MCF 10A (cell line): ENCODE results near the gene FILIP1L. TPM values are rescaled to one million over a fixed set of nuclear protein-coding genes. Genes with fewer than 3 reads are reported as not detected.

Experiments used
- BruUV-seq: library from RNA; stranded (reverse); fragments of 400-500 nt; replicated peaks from 2 replicates; lab custom pipeline; 2021; lab: Mats Ljungman, UMichigan
- CTCF ChIA-PET: fragments of 300-600 bp; sonication (Branson Sonifier 250); formaldehyde crosslinking; extraction: SDS; loops from one replicate; lab custom pipeline; 2021; ENCODE audit warnings: antibody characterized with exemption, inconsistent platforms; lab: Yijun Ruan, JAX
- POLR2A ChIA-PET: fragments of 300-600, 350-650 bp; sonication (Branson Sonifier 250); formaldehyde crosslinking; extraction: SDS; loops from one replicate; lab custom pipeline; 2020; ENCODE audit warnings: antibody characterized with exemption, inconsistent platforms; lab: Yijun Ruan, JAX
- DNase-seq: peaks from one replicate; pipeline ENCODE4 v3.0.0-alpha.2; 2018; ENCODE audit not compliant: unreplicated experiment
- H3K27ac Mint-ChIP-seq: one replicate; pipeline ENCODE4 v1.8.0; 2022; ENCODE audit warnings: mild to moderate bottlenecking, low read depth, mixed read lengths; ENCODE audit not compliant: unreplicated experiment
- H3K27me3 Mint-ChIP-seq: one replicate; pipeline ENCODE4 v1.8.0; 2022; ENCODE audit warnings: mixed read lengths; ENCODE audit not compliant: insufficient read depth, unreplicated experiment
- H3K36me3 Mint-ChIP-seq: one replicate; pipeline ENCODE4 v1.8.0; 2022; ENCODE audit warnings: mild to moderate bottlenecking, moderate library complexity, mixed read lengths; ENCODE audit not compliant: insufficient read depth, unreplicated experiment
- H3K4me1 Mint-ChIP-seq: one replicate; pipeline ENCODE4 v1.8.0; 2022; ENCODE audit warnings: mixed read lengths; ENCODE audit not compliant: insufficient read depth, unreplicated experiment
- H3K4me3 Mint-ChIP-seq: one replicate; pipeline ENCODE4 v1.8.0; 2022; ENCODE audit warnings: mild to moderate bottlenecking, moderate library complexity, mixed read lengths; ENCODE audit not compliant: unreplicated experiment
- H3K9me3 Mint-ChIP-seq: one replicate; pipeline ENCODE4 v1.8.0; 2022; ENCODE audit warnings: mixed read lengths; ENCODE audit not compliant: unreplicated experiment
- CTCF ChIP-seq: fragments of 200-600 bp; IDR thresholded peaks from one replicate; pipeline ENCODE4 v1.8.0; 2022; ENCODE audit warnings: antibody characterized with exemption, mild to moderate bottlenecking; ENCODE audit not compliant: unreplicated experiment
- intact Hi-C: fragments of 100-400 bp; cut with micrococcal nuclease; formaldehyde crosslinking; loops from 2 replicates; pipeline ENCODE4 v1.14.1; 2022
- total RNA-seq: library from RNA; stranded (reverse); gene quantifications from 2 replicates; pipeline ENCODE4 v1.2.3, GENCODE V29; 2022

The FILIP1L gene
- total RNA-seq, 1 experiment from 2014 or later = 2.4 TPM

DNA sequence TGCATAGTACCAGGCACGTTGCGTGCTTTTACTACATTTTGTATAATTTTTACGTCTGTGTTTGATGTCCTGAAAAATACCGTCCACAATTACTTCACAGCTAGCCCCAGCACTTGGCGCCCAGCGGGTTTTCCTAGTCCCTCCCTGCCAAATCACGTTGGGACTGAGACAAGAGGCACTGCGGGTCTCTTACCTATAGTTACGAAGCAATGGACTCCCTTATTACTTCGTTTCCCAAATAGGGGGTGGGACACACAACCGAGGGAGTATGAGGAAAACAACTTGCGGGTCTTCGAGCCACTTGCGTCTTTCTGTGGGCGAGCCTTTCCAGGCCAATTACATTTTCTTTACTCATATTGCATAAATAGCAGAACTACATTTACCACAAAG is 297.3 kb downstream of the FILIP1L start:
- peak overlapping the region; percentile 95 for H3K4me3 Mint-ChIP-seq
- intact Hi-C loops = no loop called here
- H3K27ac Mint-ChIP-seq = peak overlapping the region; percentile 99
- peaks cover 10% of the 10 kb centered on the region for H3K36me3 Mint-ChIP-seq
- DNase-seq = no peak
- H3K9me3 Mint-ChIP-seq = no peaks in the 10 kb centered on the region
- TF ChIP-seq CTCF = no peak
- peaks cover 18% of the 10 kb centered on the region for H3K4me1 Mint-ChIP-seq
- ChIA-PET POLR2A (interaction anchor here (0.6 to 2.1 kb wide), 9 partner anchors 9 to 1927 kb away, joined by 3 to 11 read pairs (median 4); partner anchors contain the start of gene TBC1D23), CTCF (interaction anchor here (0.6 to 1.5 kb wide), 5 partner anchors 14 to 800 kb away, joined by 3 to 5 read pairs (median 4); no protein-coding TSS in a partner anchor)
- H3K27me3 Mint-ChIP-seq = no peaks in the 10 kb centered on the region
- TSS peak; percentile 89 for BruUV-seq

GRCh38 chr3:99810403-99810802 is 303.9 kb downstream of the FILIP1L start:
- POLR2A ChIA-PET = interaction anchor here (0.7 kb wide), 1 partner anchor 1061 kb away, joined by 3 read pairs; no protein-coding TSS in a partner anchor
- no peaks in the 10 kb centered on the region for H3K27me3 Mint-ChIP-seq
- H3K4me1 Mint-ChIP-seq = peaks cover 2% of the 10 kb centered on the region

GRCh38 chr3:99809565-99809964 is 304.7 kb downstream of the FILIP1L start:
- Mint-ChIP-seq H3K9me3 (peaks cover 8% of the 10 kb centered on the region), H3K4me3 (no peak overlapping the region), H3K27me3 (no peaks in the 10 kb centered on the region), H3K4me1 (no peaks in the 10 kb centered on the region), H3K36me3 (peaks cover 6% of the 10 kb centered on the region), H3K27ac (no peak overlapping the region)
- no peak for TF ChIP-seq CTCF
- BruUV-seq = no TSS peak
- no peak for DNase-seq
- intact Hi-C loops = loop anchor here (5.0 kb wide), 2 partner anchors 697 to 787 kb away; no protein-coding TSS in a partner anchor
- ChIA-PET CTCF (interaction anchor here (0.6 to 3.5 kb wide), 14 partner anchors 9 to 815 kb away, joined by 3 to 30 read pairs (median 4); no protein-coding TSS in a partner anchor), POLR2A (interaction anchor here (0.9 kb wide), 1 partner anchor 20 kb away, joined by 3 read pairs; no protein-coding TSS in a partner anchor)

More at GRCh38 chr3:99810403-99810802, 303.9 kb downstream of the FILIP1L start:
- no peak overlapping the region for H3K4me3 Mint-ChIP-seq
- no TSS peak for BruUV-seq
- no peak for DNase-seq
- CTCF ChIA-PET = interaction anchor here (0.5 to 3.5 kb wide), 4 partner anchors 13 to 787 kb away, joined by 3 to 15 read pairs (median 4); no protein-coding TSS in a partner anchor
- TF ChIP-seq CTCF = no peak
- intact Hi-C loops = no loop called here
- H3K36me3 Mint-ChIP-seq = peaks cover 6% of the 10 kb centered on the region
- H3K27ac Mint-ChIP-seq = no peak overlapping the region
- H3K9me3 Mint-ChIP-seq = peaks cover 6% of the 10 kb centered on the region

DNA sequence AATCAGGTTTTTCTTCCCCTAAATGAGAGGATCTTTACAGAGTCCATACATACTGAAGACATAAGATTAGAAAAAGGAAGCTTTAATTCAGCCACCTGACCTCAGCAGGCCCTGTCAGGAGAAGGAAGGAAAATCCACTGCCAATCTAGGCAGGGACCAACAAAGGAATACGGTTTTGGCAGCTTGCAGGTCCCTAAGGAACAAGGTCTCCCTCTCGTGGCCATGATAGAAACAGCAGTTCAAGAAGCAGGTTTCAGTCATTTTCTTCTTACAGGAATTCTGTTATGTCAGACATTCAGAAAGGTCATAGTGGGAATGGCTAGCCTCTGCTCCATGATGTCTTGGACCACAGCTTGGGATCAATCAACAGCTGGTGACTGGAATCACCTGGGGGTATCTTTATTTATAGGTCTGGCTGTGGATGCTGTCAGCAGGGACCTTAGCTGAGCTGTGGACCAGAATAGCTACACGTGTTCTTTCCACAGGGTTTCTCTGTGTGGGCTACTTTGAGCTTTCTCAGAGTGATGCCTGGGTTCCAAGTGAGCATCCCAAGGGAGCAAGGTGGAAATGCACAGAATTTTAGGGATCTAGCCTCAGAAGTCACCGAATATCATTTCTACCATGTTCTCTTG is 306.0 kb downstream of the FILIP1L start:
- intact Hi-C loops = loop anchor here (5.0 kb wide), 2 partner anchors 696 to 786 kb away; no protein-coding TSS in a partner anchor
- H3K27ac Mint-ChIP-seq = no peak overlapping the region

More for the DNA sequence above, 306.0 kb downstream of the FILIP1L start:
- Mint-ChIP-seq H3K4me3 (no peak overlapping the region), H3K9me3 (peaks cover 12% of the 10 kb centered on the region), H3K4me1 (no peaks in the 10 kb centered on the region), H3K36me3 (peaks cover 6% of the 10 kb centered on the region), H3K27me3 (no peaks in the 10 kb centered on the region)
- TF ChIP-seq CTCF = peak; percentile 69
- ChIA-PET POLR2A (interaction anchor here (1.7 kb wide), 1 partner anchor 9 kb away, joined by 7 read pairs; the partner anchor contains the start of gene CMSS1), CTCF (interaction anchor here (0.5 to 3.5 kb wide), 31 partner anchors 8 to 920 kb away, joined by 3 to 30 read pairs (median 3); partner anchors contain the start of gene CMSS1)
- peak; percentile 74 for DNase-seq
- BruUV-seq = no TSS peak
